GM21717 (cell line): ENCODE measurements around the gene PLPPR1.
"Not testable (repeated sequence)": the region's sequence is repeated elsewhere in the genome, so short reads cannot be mapped to it uniquely, and the experiment has no call there.

Source experiments
- ATAC-seq: cut with Tn5 transposase; IDR thresholded peaks from one replicate; pipeline ENCODE4 v1.9.1; 2021; ENCODE audit warnings: mild to moderate bottlenecking, moderate library complexity; ENCODE audit not compliant: unreplicated experiment

PLPPR1 gene

DNA sequence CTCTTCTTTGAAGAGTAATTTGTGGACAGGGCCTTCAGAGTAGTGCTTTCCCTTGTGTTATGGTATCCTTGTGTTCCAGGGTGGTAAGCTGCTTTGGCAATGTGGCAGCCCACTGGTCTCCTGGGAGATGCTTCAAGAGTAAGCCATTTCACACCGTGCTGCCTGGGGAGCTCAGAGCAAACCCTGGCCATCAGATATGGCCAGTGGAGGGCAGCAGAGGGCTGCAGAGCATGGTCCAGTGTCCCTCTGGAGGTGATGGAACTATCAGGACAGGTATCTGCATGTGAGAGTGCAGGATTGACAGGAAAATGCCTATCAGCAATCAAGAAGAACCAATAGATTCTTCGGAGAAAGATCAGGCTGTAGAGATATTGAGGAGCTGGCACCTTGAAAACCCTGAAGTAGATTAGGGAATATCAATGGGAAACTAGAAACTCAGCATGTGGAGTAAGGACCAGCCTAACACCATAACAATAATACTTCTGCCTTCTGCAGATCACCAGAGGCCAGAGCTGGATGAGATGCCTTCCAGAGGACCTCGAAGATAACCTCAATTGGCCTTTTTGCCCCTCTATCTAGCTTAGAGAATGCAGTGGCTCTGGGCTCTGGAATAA, 90.8 kb downstream of the PLPPR1 start:
- peak; percentile 78 for ATAC-seq

- ATAC-seq: no peak
Measured at GRCh38 chr9:101121836-101122399, 93.4 kb downstream of the PLPPR1 start.

DNA sequence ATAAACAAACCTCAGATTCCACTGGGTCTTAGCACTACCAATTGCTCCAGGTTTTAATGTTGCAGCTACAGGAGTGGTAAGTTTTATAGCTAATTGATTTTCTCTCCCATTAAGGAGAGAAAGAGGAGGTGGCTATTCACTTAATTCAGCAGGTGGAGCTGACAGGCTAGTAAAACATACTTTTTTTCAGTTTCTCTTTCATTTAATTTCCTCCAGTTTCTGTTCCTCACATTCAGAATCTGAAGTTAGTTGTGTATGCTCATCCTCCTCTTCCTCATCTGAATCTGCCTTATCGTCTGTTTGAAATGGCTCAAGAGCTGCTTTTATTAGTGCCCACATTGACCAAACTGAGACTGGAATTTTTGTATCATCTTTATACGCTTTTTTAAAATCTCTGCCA, 98.0 kb downstream of the PLPPR1 start:
- ATAC-seq: peak; percentile 77

- not testable (repeated sequence) for ATAC-seq
Measured at GRCh38 chr9:101127369-101127768, 98.8 kb downstream of the PLPPR1 start.

GRCh38 chr9:101128623-101129022, 100.1 kb downstream of the PLPPR1 start:
- no peak for ATAC-seq

- no peak for ATAC-seq
Measured at GRCh38 chr9:101130054-101130453, 101.5 kb downstream of the PLPPR1 start.

DNA sequence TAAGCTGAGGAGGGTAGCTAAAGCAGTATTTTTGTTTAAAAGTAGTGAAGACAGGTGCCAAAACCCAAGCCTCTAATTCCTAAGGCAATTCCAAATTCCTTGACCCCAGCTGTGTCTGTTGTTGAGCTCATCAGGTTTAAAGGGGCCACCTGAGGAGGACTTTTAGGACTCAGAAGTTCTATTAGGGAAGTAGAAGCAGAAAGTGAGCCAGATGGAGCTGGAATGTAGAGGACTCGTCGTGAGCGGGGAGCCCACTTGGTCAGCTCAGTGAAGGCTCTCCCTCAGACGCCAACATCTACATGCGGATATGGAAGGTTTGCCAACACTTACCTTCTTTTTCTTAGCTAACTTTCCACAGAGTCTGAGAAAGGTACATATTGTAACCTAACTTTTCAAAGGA, 102.8 kb downstream of the PLPPR1 start:
- no peak for ATAC-seq

DNA sequence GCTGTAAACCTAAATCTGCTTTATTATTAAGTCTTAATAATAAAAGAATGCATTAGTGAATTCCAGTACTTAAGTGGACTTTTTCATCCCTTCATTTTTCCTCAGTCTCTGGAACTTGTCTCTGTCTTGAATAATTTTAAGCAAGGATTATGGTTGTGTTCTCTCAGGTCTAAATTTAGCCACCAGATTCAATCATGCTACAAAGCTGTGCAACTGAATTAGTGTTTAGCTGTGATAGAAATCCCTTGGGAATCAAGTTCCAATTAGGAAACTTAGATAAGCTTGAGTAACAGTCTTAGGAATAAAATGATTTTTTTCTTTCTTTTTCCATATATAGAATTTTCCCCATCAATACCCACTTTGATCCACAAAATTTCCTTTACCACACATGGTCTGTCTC, 104.3 kb downstream of the PLPPR1 start:
- no peak for ATAC-seq

GRCh38 chr9:101138509-101138908, 110.0 kb downstream of the PLPPR1 start:
- no peak for ATAC-seq

GRCh38 chr9:101139082-101139481, 110.6 kb downstream of the PLPPR1 start:
- no peak for ATAC-seq

- ATAC-seq: no peak
Measured at GRCh38 chr9:101140764-101141163, 112.2 kb downstream of the PLPPR1 start.

DNA sequence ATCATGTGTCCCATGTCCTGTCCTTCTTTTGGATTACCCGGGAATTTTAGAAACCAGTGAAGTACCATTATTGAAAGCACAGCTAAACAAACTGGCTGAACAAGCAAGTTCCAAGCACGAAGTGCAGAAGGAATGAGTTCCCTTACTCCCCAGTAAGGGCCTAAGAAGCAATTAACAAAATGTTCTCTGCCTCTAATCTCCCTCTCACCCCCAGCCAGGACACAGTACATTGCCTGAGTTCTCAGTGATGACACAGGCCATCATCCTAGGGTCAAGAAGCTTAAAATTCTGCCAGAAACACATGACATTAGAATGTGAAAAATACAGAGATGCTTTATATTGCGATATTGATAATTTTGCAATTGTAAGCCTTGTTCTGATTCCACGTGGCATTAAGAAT, 118.0 kb downstream of the PLPPR1 start:
- ATAC-seq: no peak

DNA sequence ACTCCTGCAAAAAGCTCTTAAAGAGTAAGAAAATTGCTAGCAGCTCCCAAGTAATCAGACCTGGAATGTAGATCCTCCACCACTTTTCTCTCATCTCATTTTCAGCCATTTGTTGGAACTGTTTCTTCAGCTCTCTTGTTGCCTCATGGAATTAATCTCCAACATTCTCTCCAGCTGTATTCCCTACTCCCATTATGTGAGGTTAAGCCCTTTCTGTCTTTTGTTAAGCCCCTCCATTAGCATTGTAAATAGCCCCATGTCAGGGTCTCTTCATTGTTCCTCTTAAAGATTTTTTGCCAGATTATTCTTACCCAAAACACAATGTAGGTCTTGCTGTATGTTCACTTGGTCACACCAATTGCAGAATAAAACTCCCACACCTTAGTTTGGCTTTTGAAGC, 119.8 kb downstream of the PLPPR1 start:
- ATAC-seq: no peak

DNA sequence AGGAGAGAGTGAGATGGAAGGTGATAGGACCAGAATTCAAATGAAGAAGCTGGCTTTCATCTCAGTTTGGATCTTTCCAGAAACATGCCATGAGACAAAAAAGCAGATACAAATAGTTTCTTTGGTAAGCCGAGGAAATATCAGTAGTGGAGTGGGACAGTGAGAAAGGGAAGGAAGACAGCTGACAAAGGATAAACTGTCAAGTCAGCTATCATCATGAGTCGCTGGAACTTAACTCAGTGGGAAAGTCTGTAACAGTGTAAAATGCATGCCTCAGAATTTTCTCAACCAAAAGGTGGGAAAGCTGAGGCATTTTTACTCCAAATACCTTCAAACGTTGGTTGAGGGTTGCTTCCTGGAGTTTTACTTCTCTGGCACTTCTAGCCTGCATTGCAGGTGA, 129.8 kb downstream of the PLPPR1 start:
- no peak for ATAC-seq

DNA sequence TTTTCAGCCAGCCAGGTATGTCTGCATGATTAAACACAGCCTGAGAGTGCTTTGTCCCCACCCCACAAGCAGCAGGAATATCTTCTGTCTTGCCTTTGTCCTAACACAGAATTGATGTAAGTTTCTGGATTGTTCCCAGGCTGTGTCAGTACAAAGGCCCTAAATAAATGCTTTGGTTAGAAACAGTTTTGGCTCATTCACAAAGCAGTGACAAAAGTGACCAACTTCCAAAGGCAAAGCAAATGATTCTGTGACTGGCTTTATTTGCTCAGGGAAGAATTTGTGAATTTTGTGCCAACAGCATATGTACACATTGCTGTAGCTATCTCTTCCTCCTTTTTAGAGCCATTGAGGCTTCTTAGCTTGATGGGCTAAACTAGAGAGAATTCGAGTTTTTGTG, 133.7 kb downstream of the PLPPR1 start:
- ATAC-seq: no peak

- ATAC-seq: no peak
Measured at GRCh38 chr9:101165131-101165530, 136.6 kb downstream of the PLPPR1 start.

DNA sequence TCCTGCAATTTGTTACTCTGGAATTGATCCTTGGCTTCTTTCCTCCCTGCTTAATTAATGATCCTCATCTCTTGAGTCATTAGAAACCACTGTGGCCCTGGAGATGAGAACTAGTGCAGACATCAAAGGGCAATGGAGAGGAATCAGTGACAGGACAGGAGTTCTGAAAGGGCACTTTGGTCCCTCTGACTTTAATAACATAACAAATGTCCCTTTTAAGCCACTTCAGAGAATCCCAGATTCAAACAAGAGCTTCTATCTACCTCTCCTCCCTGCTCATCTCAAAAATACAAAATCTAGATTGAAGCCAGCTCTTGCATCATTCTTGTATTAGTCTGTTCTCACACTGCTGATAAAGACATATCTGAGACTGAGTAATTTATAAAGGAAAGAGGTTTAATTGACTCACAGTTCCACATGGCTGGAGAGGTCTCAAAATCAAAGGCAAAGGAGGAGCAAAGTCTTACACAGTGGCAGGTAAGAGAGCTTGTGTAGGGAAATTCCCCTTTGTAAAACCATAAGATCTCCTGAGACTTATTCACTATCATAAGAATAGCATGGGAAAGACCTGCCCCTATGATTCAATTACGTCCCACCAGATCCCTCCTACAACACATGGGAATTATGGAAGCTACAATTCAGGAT, 139.1 kb downstream of the PLPPR1 start:
- ATAC-seq: no peak

- ATAC-seq: no peak
Measured at GRCh38 chr9:101172616-101173015, 144.1 kb downstream of the PLPPR1 start.

DNA sequence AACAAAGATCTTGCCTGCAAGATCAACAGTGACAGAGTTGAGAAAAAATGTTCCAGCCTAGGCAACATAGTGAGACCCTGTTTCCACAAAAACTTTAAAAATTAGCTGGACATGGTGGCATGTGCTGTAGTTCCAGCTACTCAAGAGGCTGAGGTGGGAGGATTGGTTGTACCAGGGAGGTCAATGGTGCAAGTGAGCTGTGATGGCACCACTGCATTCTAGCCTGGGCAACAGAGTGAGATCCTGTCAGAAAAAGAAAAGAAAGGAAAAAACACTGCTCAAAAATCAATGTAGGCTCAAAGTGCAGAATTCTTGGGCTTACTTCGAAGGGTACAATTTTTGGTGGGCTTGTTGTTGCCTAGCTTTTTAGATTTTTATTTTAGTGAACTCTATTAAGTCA, 145.4 kb downstream of the PLPPR1 start:
- no peak for ATAC-seq

DNA sequence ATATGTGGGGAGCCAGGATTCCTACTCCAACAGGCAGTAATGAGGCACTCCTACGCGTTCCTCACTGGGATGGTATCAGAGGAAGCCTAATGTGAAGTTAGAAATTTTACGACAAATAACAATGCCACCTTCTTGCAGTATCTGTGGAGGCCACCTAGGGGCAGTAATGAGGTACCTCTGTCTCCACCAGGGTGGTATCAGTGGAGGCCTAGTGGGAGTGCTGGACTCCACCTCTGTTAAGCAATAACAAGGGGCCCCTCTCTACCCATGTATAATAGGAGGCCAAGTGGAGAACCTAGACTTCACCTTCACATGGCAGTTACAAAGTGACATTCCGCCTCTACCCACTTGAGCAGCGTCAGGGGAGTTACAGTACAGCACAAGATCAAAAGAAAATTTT, 147.9 kb downstream of the PLPPR1 start:
- ATAC-seq: no peak

DNA sequence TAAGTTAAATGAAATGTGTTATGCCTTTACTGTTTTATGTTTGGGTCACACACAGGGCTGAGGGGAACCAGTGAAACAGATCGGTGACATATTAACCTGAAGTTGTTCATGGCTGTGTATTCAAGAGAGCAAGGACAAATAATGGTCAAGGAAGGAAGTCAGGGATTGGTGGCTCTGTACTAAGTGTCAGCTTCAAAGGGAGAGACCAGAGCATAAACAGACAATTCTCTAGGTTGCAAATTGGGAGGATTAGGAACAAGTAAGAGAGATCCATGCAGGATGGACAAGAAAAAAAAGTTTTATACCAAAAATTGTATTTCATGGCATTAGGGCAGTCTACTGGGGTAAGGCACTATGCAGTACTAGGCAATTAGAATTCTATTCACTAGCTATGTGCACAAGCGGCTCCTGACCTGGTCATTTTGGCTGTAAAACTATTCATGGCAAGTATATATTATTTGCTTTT, 156.3 kb downstream of the PLPPR1 start:
- ATAC-seq: no peak

GRCh38 chr9:101191723-101192122, 163.2 kb downstream of the PLPPR1 start:
- no peak for ATAC-seq

DNA sequence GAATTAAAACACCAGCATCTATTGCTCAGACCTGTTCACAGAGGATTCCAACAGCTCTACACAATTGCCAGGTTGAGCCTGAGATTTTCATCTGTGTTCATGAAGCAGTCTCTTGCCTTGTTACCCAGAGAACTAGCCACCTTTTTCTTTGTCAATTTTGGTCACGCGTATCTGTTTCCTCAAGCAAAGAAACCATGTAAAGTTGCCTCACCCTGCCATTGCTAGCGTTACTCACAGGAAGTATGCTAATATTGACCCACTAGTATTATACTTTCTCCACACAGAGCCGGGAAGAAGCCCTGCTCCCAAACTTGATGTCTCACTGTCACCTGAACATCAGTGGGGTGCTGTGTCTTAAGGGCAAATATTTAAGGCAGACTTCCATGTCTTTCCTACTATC, 168.5 kb downstream of the PLPPR1 start:
- no peak for ATAC-seq
